Vagina (tissue), 2 donors: ENCODE results near the gene STXBP6.

ENCODE experiments used
- CTCF ChIP-seq, 3 experiments: fragments of 450-650 bp in 2 of 3; fragments of 200-600 bp in 1 of 3; sonication (generic) in 1 of 3; IDR thresholded peaks; one replicate each; pipeline ENCODE4 v1.5.1; 2017 to 2019; ENCODE audit warnings: antibody characterized with exemption in 3 of 3, mild to moderate bottlenecking in 2 of 3, moderate library complexity in 2 of 3
- POLR2A ChIP-seq, 2 donors: fragments of 450-650 bp; IDR thresholded peaks; one replicate each; pipeline ENCODE4 v1.6.1; 2017; ENCODE audit warnings: antibody characterized with exemption in 2 of 2, mild to moderate bottlenecking in 2 of 2, moderate library complexity in 2 of 2
- POLR2AphosphoS5 ChIP-seq, 2 donors: sonication (generic); formaldehyde crosslinking; IDR thresholded peaks; one replicate each; pipeline ENCODE4 v1.9.0; 2017; ENCODE audit warnings: antibody characterized with exemption in 2 of 2, mild to moderate bottlenecking in 2 of 2, low read depth in 1 of 2; ENCODE audit not compliant: insufficient read depth in 1 of 2

GRCh38 chr14:24803933-24804494 is 245.9 kb downstream of the STXBP6 start:
- TF ChIP-seq CTCF (IDR thresholded peaks at IDR 0.05) (no peak), POLR2A (IDR thresholded peaks at IDR 0.05) (no peak), POLR2AphosphoS5 (IDR thresholded peaks at IDR 0.05; ENCODE audit: insufficient read depth in 1 of 2, low read depth in 1 of 2) (no peak)
